Esophagus squamous epithelium (tissue), 4 donors: ENCODE results near the gene CAMTA1.

Experiments
- CTCF ChIP-seq, 6 experiments: fragments of 450-650 bp in 4 of 6; fragments of 200-600 bp in 2 of 6; sonication (generic) in 2 of 6; IDR thresholded peaks; one replicate each; pipeline ENCODE4 v1.5.1; 2016 to 2019; ENCODE audit warnings: antibody characterized with exemption in 6 of 6, mild to moderate bottlenecking in 4 of 6, moderate library complexity in 4 of 6
- POLR2A ChIP-seq, 4 donors: fragments of 450-650 bp; IDR thresholded peaks; one replicate each; pipeline ENCODE4 v1.6.1; 2017; ENCODE audit warnings: antibody characterized with exemption in 4 of 4, mild to moderate bottlenecking in 4 of 4, moderate library complexity in 3 of 4

GRCh38 chr1:7335224-7335879 lies 550.1 kb downstream of the CAMTA1 start:
- TF ChIP-seq POLR2A (IDR thresholded peaks at IDR 0.05) (no peak), CTCF (IDR thresholded peaks at IDR 0.05) (no peak)
